SJSA1 (cell line): ENCODE measurements around the gene ABCC3. TPM values are rescaled to one million over a fixed set of nuclear protein-coding genes. Genes with fewer than 3 reads are reported as not detected.

Experiments used
- DNase-seq, 2 experiments: peaks; one replicate each; pipeline ENCODE4 v3.0.0-alpha.2; 2015 to 2020; ENCODE audit warnings: low spot score in 2 of 2, low read depth in 1 of 2
- H3K27ac ChIP-seq: fragments of 250-450 bp; sonication (Bioruptor Pico); 2 replicates; pipeline ENCODE4 v1.5.1; 2020; ENCODE audit warnings: mild to moderate bottlenecking, moderate library complexity
- H3K27me3 ChIP-seq: fragments of 250-450 bp; sonication (Bioruptor Pico); replicated peaks from 2 replicates; pipeline ENCODE4 v1.5.1; 2020; ENCODE audit warnings: mild to moderate bottlenecking, moderate library complexity
- H3K36me3 ChIP-seq: fragments of 250-450 bp; sonication (Bioruptor Pico); 2 replicates; pipeline ENCODE4 v1.5.1; 2020; ENCODE audit warnings: mild to moderate bottlenecking
- H3K4me1 ChIP-seq: fragments of 250-450 bp; sonication (Bioruptor Pico); replicated peaks from 2 replicates; pipeline ENCODE4 v1.6.1; 2021; ENCODE audit warnings: mild to moderate bottlenecking
- H3K4me3 ChIP-seq: fragments of 250-450 bp; sonication (Bioruptor Pico); 2 replicates; pipeline ENCODE4 v1.5.1; 2020; ENCODE audit warnings: mild to moderate bottlenecking
- H3K9me3 ChIP-seq: fragments of 250-450 bp; sonication (Bioruptor Pico); replicated peaks from 2 replicates; pipeline ENCODE4 v1.5.1; 2020; ENCODE audit warnings: mild to moderate bottlenecking
- total RNA-seq: library from RNA; depleted of rRNA; stranded (reverse); fragments of >200 nt; shearing (Covaris generic); gene quantifications from 2 replicates; pipeline ENCODE4 v1.2.3, GENCODE V29; 2014; rRNA removed

Gene ABCC3
- 7.6 and 9.6 TPM in 2 replicates for total RNA-seq

GRCh38 chr17:50634224-50634914 lies at the start of gene ABCC3:
Gene ABCC3 (plus strand): TSS chr17:50634881. CDS start chr17:50634937, 56 bp downstream.
- no peaks in the 10 kb centered on the region for H3K9me3 ChIP-seq
- H3K27me3 ChIP-seq = no peaks in the 10 kb centered on the region
- H3K27ac ChIP-seq = peak within 1 kb of the TSS; percentile 12; the same call in 1 of the 2 replicates
- DNase-seq = peak; percentile 66 to 76
- H3K4me3 ChIP-seq = peak within 1 kb of the TSS; percentile 58
- peaks cover 56% of the 10 kb centered on the region for H3K4me1 ChIP-seq
- H3K36me3 ChIP-seq = no peaks in the 10 kb centered on the region

GRCh38 chr17:50585346-50585745 lies 49.3 kb upstream of the ABCC3 start:
- Histone ChIP-seq H3K36me3 (no peaks in the 10 kb centered on the region), H3K27ac (no peak overlapping the region)

DNA sequence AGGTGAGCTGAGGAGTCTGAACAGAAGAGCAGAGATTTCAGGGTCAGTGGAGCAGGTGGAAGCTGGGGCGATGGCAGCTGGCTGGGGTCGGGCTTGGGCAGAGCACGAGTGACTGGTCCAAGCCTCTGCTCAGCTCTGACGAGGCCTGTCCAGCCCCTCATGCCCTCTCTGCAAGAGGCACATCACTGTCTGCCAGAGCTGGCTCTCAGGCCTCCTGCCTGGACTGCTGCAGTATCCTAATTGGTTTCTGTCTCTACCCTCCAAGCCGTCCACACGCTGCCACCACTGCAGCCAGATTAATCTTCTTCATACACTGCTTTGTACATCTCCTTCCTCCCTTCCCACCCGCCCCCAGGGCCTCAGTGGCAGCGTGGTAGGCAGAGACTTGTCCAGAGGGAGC lies 48.8 kb upstream of the ABCC3 start:
- DNase-seq = no peak
- Histone ChIP-seq H3K27me3 (peaks cover 13% of the 10 kb centered on the region), H3K27ac (no peak overlapping the region)

More at GRCh38 chr17:50585346-50585745, 49.3 kb upstream of the ABCC3 start:
- Histone ChIP-seq H3K4me3 (no peak overlapping the region), H3K27me3 (peaks cover 13% of the 10 kb centered on the region), H3K9me3 (0 out of 2 replicates have a peak, but pooled peaks cover 3% of the 10 kb centered on the region), H3K4me1 (no peaks in the 10 kb centered on the region)
- no peak for DNase-seq

DNA sequence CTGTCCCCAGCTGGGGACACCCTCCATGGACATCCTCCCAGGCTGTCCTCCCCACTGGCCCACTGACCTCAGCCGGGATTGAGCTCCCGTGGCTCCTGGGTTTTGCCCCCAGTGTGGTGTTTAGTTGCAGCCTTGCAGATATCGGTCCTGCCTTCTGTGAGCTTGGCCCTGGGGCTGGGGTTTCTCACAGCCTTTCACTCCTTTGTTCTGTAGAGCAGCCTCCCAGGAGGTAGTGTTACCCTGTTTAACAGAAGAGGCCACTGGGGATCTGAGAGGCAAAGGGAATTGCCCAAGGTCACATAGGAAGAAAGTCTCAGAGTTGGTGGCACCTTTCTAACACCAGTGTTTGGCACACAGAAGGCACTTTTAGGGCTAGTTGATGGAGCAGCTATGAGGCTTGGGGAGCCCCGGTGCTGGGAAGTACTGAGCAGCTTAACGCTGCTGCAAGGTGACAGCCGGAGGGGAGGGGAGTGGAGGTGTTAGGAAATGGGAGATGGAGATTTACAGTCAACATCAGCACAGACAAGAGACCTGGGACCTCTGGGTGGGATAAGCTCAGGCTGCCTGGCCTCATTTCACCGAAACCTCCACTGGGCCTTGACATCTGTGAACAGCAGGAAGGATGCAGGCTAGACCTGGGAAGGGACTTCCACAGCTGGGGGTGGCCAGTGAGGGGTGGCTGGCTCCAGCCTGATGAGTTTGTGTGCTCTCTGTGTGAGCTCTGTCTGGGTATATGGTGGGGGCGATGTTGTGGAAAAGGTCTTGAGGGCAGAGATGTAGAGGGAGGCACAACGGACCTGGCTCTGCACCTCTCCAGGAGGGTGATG lies 48.0 kb upstream of the ABCC3 start:
- no peak for DNase-seq
- Histone ChIP-seq H3K36me3 (no peaks in the 10 kb centered on the region), H3K27ac (no peak overlapping the region), H3K4me3 (no peak overlapping the region), H3K9me3 (0 out of 2 replicates have a peak, but pooled peaks cover 3% of the 10 kb centered on the region), H3K4me1 (no peaks in the 10 kb centered on the region), H3K27me3 (peaks cover 12% of the 10 kb centered on the region)

More for the DNA sequence above, 48.8 kb upstream of the ABCC3 start:
- H3K9me3 ChIP-seq = 0 out of 2 replicates have a peak, but pooled peaks cover 3% of the 10 kb centered on the region
- H3K4me3 ChIP-seq = no peak overlapping the region
- H3K36me3 ChIP-seq = no peaks in the 10 kb centered on the region
- H3K4me1 ChIP-seq = no peaks in the 10 kb centered on the region

DNA sequence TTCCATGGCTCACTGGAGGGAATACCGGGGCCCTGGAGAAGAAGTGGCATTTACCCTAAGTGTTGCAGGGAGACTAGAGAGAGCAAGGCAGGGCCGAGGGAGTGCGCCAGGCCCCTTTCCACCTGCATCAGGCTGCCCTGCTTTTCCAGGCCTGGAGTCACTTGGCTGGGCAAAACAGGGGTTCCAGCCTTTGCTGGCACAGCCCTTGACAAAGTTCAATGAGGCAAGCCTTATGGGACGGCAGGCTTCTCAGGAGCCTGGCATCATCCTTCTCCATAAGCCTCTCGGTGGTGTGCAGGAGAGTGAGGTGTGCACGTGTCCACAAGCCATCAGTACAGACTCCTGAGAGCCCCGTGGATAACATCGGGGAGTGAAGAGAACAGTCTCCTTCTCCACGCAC lies 47.1 kb upstream of the ABCC3 start:
- no peak for DNase-seq
- H3K36me3 ChIP-seq = no peaks in the 10 kb centered on the region
- no peak overlapping the region for H3K27ac ChIP-seq
- no peaks in the 10 kb centered on the region for H3K4me1 ChIP-seq
- peaks cover 5% of the 10 kb centered on the region for H3K27me3 ChIP-seq
- H3K9me3 ChIP-seq = no peaks in the 10 kb centered on the region
- H3K4me3 ChIP-seq = no peak overlapping the region

DNA sequence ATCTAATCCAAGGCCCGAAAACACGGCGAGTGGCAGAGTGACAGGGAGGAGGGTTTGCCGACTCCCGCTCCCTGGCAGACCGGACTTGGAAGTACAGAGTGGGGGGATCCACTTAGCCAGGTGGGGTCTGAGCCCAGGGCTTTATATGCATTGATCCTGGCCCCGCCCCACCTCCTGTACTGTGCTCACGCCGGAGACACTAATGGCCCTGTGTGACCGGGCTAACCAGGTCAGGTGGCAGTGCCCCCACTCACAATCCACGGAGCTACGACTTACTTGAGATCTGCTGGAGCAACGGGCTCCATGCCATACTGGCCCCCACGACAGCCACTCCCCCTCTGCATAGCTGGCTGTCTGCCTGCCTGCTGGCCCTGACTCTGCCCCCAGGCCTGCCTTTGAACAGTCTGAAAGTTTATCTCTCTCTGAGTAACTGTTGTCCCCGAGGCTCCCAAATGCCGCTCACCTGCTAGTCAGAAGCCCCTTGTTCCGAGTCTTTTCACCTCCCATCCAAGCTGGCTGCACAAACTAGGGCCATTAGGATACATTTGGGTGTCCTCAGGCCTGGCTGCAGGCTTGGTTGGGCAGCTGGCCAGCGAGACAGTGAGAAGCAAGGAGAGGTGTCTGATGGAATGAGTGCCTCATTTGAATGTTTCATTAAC lies 46.2 kb upstream of the ABCC3 start:
- Histone ChIP-seq H3K27ac (no peak overlapping the region), H3K36me3 (no peaks in the 10 kb centered on the region), H3K4me1 (no peaks in the 10 kb centered on the region), H3K9me3 (no peaks in the 10 kb centered on the region), H3K4me3 (no peak overlapping the region), H3K27me3 (peaks cover 5% of the 10 kb centered on the region)
- no peak for DNase-seq

DNA sequence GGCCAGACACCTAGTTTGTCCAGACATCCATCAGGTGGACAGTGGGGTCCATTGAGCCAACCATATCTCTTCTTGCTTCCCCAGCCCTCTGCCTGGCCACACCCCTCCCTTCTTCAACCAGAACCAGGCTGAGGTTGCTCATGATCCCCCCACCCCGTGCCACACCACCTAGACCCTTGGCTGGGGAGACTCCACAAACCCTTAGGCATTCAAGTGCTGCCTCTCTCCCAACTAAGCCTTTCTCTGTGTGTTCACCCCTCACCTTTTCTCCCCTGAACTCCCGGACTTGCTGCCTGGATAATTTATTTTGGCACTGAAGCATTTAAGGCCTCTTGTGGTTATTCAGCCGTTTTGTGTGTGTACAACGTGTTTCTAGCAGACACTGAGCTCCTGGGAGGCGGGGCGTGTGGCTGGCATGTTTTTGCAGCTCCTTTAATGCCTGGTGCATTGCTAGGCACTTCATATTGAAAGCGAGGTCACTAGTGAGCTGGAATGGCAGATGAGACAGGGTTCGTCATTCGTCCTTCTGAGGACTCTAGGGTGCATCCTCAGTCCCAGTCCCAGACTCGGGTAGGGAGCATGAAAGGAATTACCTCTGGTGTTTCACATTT lies 45.5 kb upstream of the ABCC3 start:
- no peak overlapping the region for H3K27ac ChIP-seq
- no peaks in the 10 kb centered on the region for H3K9me3 ChIP-seq
- H3K4me1 ChIP-seq = no peaks in the 10 kb centered on the region
- no peak overlapping the region for H3K4me3 ChIP-seq
- no peaks in the 10 kb centered on the region for H3K36me3 ChIP-seq
- no peak for DNase-seq
- peaks cover under 1% of the 10 kb centered on the region for H3K27me3 ChIP-seq

DNA sequence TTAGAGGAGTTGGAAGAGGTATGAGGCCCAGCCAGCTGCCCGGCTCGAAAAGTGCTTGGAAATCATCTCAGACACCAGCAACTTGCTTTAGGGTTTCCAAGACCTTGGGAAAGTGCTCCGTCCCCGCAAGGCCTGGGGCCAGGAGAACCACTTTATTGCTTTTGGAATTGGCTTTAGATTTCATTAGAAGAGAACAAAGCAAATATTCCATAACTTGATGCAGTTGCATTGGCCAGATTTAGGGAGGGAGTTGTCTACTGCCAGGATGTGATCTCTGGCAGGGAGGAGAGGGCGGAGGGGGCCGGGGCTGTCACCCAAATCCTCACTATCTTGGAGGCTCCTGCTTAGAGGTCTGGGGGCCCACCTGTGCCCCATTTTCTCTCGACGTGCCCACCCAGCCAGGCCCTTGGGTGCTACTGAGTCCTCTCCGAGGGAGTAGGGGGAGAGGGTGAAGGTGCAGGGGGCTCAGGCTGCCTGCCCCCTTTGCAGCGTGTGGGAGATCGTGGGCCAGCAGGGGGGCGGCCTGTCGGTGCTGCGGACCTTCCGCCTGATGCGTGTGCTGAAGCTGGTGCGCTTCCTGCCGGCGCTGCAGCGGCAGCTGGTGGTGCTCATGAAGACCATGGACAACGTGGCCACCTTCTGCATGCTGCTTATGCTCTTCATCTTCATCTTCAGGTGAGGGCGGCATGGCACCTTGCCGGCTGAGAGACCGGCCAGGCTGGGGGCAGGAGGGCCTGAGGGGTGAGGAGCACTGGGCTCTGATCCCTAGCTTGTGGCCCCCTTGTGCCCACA lies 43.5 kb upstream of the ABCC3 start:
- Histone ChIP-seq H3K27ac (no peak overlapping the region), H3K4me3 (no peak overlapping the region), H3K4me1 (no peaks in the 10 kb centered on the region), H3K36me3 (no peaks in the 10 kb centered on the region), H3K27me3 (peaks cover 4% of the 10 kb centered on the region), H3K9me3 (no peaks in the 10 kb centered on the region)
- DNase-seq = no peak

GRCh38 chr17:50593321-50593720 lies 41.4 kb upstream of the ABCC3 start:
- H3K4me3 ChIP-seq = no peak overlapping the region
- H3K4me1 ChIP-seq = no peaks in the 10 kb centered on the region
- H3K27me3 ChIP-seq = peaks cover 4% of the 10 kb centered on the region
- H3K36me3 ChIP-seq = no peaks in the 10 kb centered on the region
- no peak overlapping the region for H3K27ac ChIP-seq
- H3K9me3 ChIP-seq = no peaks in the 10 kb centered on the region
- DNase-seq = no peak

- no peak overlapping the region for H3K27ac ChIP-seq
Observed at GRCh38 chr17:50594128-50594823, 40.4 kb upstream of the ABCC3 start.

DNA sequence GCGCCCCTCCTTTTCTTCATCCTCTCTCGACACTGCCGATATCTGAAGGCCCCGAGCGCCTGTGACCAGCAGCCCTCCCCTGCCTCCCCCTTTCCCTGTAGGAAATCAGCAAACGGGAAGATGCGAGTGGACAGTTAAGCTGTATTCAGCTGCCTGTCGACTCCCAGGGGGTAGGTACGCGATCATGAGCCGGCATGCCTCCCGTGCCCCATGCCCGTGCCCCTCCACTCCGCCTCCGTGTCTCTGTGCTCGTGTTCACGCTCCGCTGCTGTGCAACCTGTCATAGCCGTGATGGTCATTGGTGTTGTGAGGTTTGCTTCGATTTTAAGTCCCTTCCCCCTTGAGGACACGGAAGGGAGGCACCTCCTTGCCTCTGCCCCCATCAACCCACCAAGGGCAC lies 39.8 kb upstream of the ABCC3 start:
- H3K36me3 ChIP-seq = no peaks in the 10 kb centered on the region
- no peak overlapping the region for H3K27ac ChIP-seq

More at GRCh38 chr17:50594128-50594823, 40.4 kb upstream of the ABCC3 start:
- H3K36me3 ChIP-seq = no peaks in the 10 kb centered on the region
- no peaks in the 10 kb centered on the region for H3K4me1 ChIP-seq
- H3K9me3 ChIP-seq = no peaks in the 10 kb centered on the region
- H3K27me3 ChIP-seq = peaks cover 6% of the 10 kb centered on the region; the same call in 1 of the 2 replicates
- no peak overlapping the region for H3K4me3 ChIP-seq
- no peak for DNase-seq

More for the DNA sequence above, 39.8 kb upstream of the ABCC3 start:
- H3K4me1 ChIP-seq = no peaks in the 10 kb centered on the region
- no peaks in the 10 kb centered on the region for H3K9me3 ChIP-seq
- peaks cover 9% of the 10 kb centered on the region; the same call in 1 of the 2 replicates for H3K27me3 ChIP-seq
- no peak for DNase-seq
- H3K4me3 ChIP-seq = no peak overlapping the region
